HG03039 (cell line): Measurements from ENCODE around the gene FOXB2.
"Not testable (repeated sequence)": the region's sequence is repeated elsewhere in the genome, so short reads cannot be mapped to it uniquely, and the experiment has no call there.

ENCODE experiments used
- ATAC-seq: cut with Tn5 transposase; IDR thresholded peaks from one replicate; pipeline ENCODE4 v1.9.1; 2021; ENCODE audit warnings: mild to moderate bottlenecking, moderate library complexity; ENCODE audit not compliant: unreplicated experiment

Gene FOXB2

DNA sequence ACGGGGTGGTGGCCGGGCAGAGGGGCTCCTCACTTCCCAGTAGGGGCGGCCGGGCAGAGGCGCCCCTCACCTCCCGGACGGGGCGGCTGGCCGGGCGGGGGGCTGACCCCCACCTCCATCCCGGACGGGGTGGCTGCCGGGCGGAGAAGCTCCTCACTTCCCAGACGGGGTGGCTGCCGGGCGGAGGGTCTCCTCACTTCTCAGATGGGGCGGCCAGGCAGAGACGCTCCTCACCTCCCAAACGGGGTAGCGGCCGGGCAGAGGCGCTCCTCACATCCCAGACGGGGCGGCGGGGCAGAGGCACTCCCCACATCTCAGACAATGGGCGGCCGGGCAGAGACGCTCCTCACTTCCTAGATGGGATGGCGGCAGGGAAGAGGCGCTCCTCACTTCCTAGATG lies 41.2 kb downstream of the FOXB2 start:
- not testable (repeated sequence) for ATAC-seq

GRCh38 chr9:77063645-77064285 lies 44.3 kb downstream of the FOXB2 start:
- ATAC-seq: no peak

GRCh38 chr9:77066388-77066787 lies 46.9 kb downstream of the FOXB2 start:
- ATAC-seq: no peak
